SK-N-SH treated with all-trans-retinoic acid at 6 μM for 48 hours (cell line): ENCODE data around the gene NEK11.

Experiments
- ATAC-seq: fragments of 200-7000 bp; cut with Tn5 transposase; 3 replicates; pipeline ENCODE4 v1.9.1; 2020; ENCODE audit warnings: mild to moderate bottlenecking, moderate library complexity
- ARNTL ChIP-seq: fragments of 450-650 bp; formaldehyde crosslinking; IDR thresholded peaks from 2 replicates; pipeline ENCODE4 v1.5.0; 2020; ENCODE audit warnings: low read depth, mild to moderate bottlenecking, moderate library complexity, borderline replicate concordance
- BACH2 ChIP-seq: fragments of 250-450 bp; sonication (Bioruptor Pico); IDR thresholded peaks from 2 replicates; pipeline ENCODE4 v1.9.0; 2021; ENCODE audit warnings: mild to moderate bottlenecking, borderline replicate concordance
- CSDC2 ChIP-seq: fragments of 250-450 bp; sonication (Bioruptor Pico); IDR thresholded peaks from 2 replicates; pipeline ENCODE4 v1.5.0; 2020; ENCODE audit warnings: mild to moderate bottlenecking, moderate library complexity
- ESRRG ChIP-seq: fragments of 250-450 bp; sonication (Bioruptor Pico); IDR thresholded peaks from 2 replicates; pipeline ENCODE4 v1.6.1; 2021; ENCODE audit warnings: mild to moderate bottlenecking
- GLIS3 ChIP-seq: fragments of 250-450 bp; sonication (Bioruptor Pico); IDR thresholded peaks from 2 replicates; pipeline ENCODE4 v1.5.0; 2020; ENCODE audit warnings: mild to moderate bottlenecking, moderate library complexity
- ISL1 ChIP-seq: fragments of 250-450 bp; sonication (Bioruptor Pico); IDR thresholded peaks from 2 replicates; pipeline ENCODE4 v2.1.2; 2022; ENCODE audit warnings: mild to moderate bottlenecking, moderate library complexity
- OSR1 ChIP-seq: fragments of 250-450 bp; sonication (Bioruptor Pico); IDR thresholded peaks from 2 replicates; pipeline ENCODE4 v1.8.0; 2022; ENCODE audit warnings: moderate library complexity, mild to moderate bottlenecking, inconsistent platforms
- RARB ChIP-seq: fragments of 250-450 bp; sonication (Bioruptor Pico); IDR thresholded peaks from 2 replicates; pipeline ENCODE4 v1.8.0; 2021; ENCODE audit warnings: mild to moderate bottlenecking, moderate library complexity
- TCF4 ChIP-seq: fragments of 250-450 bp; sonication (Bioruptor Pico); IDR thresholded peaks from 2 replicates; pipeline ENCODE4 v1.8.0; 2021; ENCODE audit warnings: mild to moderate bottlenecking, moderate library complexity, borderline replicate concordance
- TOX ChIP-seq: fragments of 250-450 bp; sonication (Bioruptor Pico); IDR thresholded peaks from 2 replicates; pipeline ENCODE4 v1.8.0; 2021; ENCODE audit warnings: mild to moderate bottlenecking, moderate library complexity, borderline replicate concordance
- ZFP3 ChIP-seq: fragments of 250-450 bp; sonication (Bioruptor Pico); IDR thresholded peaks from 2 replicates; pipeline ENCODE4 v1.5.0; 2020; ENCODE audit warnings: mild to moderate bottlenecking, moderate library complexity
- ZFP30 ChIP-seq: fragments of 450-650 bp; formaldehyde crosslinking; IDR thresholded peaks from 2 replicates; pipeline ENCODE4 v1.5.0; 2022; ENCODE audit warnings: mild to moderate bottlenecking, moderate library complexity
- ZNF565 ChIP-seq: fragments of 450-650 bp; formaldehyde crosslinking; conservative IDR thresholded peaks from 2 replicates; pipeline ENCODE4 v1.5.0; 2020; ENCODE audit warnings: low read depth, mild to moderate bottlenecking, moderate library complexity
- ZNF8 ChIP-seq: fragments of 450-650 bp; formaldehyde crosslinking; IDR thresholded peaks from 2 replicates; pipeline ENCODE4 v1.5.0; 2020; ENCODE audit warnings: mild to moderate bottlenecking, moderate library complexity
- TF ChIP-seq, protein P1 (sequence below): fragments of 250-450 bp; sonication (Bioruptor Pico); IDR thresholded peaks from 2 replicates; pipeline ENCODE4 v1.8.0; 2021; ENCODE audit warnings: low read depth, mild to moderate bottlenecking, moderate library complexity, borderline replicate concordance
- TF ChIP-seq, protein P2 (sequence below): fragments of 250-450 bp; sonication (Bioruptor Pico); IDR thresholded peaks from 2 replicates; pipeline ENCODE4 v1.5.0; 2020; ENCODE audit warnings: mild to moderate bottlenecking, moderate library complexity
- TF ChIP-seq, protein P3 (sequence below): fragments of 250-450 bp; sonication (Bioruptor Pico); IDR thresholded peaks from 2 replicates; pipeline ENCODE4 v1.5.1; 2020; ENCODE audit warnings: low read depth, mild to moderate bottlenecking, moderate library complexity
- TF ChIP-seq, protein P4 (sequence below): fragments of 250-450 bp; sonication (Bioruptor Pico); IDR thresholded peaks from 2 replicates; pipeline ENCODE4 v1.8.0; 2020; ENCODE audit warnings: mild to moderate bottlenecking, moderate library complexity, borderline replicate concordance

The NEK11 gene

DNA sequence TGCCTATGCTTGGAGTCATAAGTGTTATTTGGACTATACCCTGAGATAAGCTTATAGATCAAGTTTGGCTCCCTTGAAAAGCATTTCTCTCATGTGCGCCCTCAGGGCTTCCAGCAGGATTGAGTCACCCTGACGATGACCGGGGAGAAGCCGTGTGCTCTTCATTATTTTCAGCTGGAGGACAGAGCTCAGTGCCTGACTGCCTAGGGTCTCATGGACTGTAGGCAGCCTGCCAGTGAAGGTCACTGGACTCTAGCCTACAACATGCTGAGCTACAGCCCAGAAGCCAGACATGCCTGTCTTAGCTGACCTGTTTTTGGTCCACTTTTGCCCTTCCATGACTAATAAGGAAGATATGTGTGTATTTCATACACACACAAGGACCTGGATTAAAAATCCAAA, 323.3 kb downstream of the NEK11 start:
- ATAC-seq = peak; percentile 86
- TF ChIP-seq TCF4 (CRISPR knock-in tag) (no peak), ZFP3 (CRISPR knock-in tag) (0 out of 2 replicates have a peak, but pooled peaks have one; percentile 24)
- TF ChIP-seq, all 23 proteins: peak for 1

DNA sequence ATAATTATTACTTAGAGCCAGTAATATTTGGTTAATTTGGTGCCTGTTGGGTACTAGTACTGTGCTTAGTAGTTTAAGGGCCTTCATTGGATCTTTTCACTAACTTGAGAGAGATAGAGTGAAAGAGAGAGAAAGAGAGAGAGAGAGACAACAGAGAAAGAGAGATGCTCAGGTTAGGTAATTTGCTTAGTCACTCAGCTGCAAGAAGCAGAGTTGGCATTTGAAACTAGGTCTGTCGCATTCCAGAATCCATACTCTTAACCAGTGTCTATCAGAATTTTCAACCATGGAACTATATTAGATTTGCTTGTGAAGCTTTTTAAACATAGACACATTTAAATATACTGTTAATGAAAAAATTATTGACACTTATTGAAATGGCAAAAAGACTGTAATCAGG, 323.8 kb downstream of the NEK11 start:
- peak; percentile 54 for ATAC-seq
- TF ChIP-seq ZNF565 (CRISPR knock-in tag) (no peak), ARNTL (no peak), ZFP3 (CRISPR knock-in tag) (no peak), OSR1 (CRISPR knock-in tag) (no peak), BACH2 (CRISPR knock-in tag) (no peak), CSDC2 (CRISPR knock-in tag) (no peak)
- TF ChIP-seq, protein P1, sequence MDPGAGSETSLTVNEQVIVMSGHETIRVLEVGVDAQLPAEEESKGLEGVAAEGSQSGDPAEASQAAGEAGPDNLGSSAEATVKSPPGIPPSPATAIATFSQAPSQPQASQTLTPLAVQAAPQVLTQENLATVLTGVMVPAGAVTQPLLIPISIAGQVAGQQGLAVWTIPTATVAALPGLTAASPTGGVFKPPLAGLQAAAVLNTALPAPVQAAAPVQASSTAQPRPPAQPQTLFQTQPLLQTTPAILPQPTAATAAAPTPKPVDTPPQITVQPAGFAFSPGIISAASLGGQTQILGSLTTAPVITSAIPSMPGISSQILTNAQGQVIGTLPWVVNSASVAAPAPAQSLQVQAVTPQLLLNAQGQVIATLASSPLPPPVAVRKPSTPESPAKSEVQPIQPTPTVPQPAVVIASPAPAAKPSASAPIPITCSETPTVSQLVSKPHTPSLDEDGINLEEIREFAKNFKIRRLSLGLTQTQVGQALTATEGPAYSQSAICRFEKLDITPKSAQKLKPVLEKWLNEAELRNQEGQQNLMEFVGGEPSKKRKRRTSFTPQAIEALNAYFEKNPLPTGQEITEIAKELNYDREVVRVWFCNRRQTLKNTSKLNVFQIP (CRISPR knock-in tag) = no peak
- TF ChIP-seq, protein P2, sequence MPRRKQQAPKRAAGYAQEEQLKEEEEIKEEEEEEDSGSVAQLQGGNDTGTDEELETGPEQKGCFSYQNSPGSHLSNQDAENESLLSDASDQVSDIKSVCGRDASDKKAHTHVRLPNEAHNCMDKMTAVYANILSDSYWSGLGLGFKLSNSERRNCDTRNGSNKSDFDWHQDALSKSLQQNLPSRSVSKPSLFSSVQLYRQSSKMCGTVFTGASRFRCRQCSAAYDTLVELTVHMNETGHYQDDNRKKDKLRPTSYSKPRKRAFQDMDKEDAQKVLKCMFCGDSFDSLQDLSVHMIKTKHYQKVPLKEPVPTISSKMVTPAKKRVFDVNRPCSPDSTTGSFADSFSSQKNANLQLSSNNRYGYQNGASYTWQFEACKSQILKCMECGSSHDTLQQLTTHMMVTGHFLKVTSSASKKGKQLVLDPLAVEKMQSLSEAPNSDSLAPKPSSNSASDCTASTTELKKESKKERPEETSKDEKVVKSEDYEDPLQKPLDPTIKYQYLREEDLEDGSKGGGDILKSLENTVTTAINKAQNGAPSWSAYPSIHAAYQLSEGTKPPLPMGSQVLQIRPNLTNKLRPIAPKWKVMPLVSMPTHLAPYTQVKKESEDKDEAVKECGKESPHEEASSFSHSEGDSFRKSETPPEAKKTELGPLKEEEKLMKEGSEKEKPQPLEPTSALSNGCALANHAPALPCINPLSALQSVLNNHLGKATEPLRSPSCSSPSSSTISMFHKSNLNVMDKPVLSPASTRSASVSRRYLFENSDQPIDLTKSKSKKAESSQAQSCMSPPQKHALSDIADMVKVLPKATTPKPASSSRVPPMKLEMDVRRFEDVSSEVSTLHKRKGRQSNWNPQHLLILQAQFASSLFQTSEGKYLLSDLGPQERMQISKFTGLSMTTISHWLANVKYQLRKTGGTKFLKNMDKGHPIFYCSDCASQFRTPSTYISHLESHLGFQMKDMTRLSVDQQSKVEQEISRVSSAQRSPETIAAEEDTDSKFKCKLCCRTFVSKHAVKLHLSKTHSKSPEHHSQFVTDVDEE (CRISPR knock-in tag) = no peak
- TF ChIP-seq, protein P3, sequence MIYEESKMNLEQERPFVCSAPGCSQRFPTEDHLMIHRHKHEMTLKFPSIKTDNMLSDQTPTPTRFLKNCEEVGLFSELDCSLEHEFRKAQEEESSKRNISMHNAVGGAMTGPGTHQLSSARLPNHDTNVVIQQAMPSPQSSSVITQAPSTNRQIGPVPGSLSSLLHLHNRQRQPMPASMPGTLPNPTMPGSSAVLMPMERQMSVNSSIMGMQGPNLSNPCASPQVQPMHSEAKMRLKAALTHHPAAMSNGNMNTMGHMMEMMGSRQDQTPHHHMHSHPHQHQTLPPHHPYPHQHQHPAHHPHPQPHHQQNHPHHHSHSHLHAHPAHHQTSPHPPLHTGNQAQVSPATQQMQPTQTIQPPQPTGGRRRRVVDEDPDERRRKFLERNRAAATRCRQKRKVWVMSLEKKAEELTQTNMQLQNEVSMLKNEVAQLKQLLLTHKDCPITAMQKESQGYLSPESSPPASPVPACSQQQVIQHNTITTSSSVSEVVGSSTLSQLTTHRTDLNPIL (CRISPR knock-in tag) = no peak
- TF ChIP-seq, all 23 proteins: peak for 0

DNA sequence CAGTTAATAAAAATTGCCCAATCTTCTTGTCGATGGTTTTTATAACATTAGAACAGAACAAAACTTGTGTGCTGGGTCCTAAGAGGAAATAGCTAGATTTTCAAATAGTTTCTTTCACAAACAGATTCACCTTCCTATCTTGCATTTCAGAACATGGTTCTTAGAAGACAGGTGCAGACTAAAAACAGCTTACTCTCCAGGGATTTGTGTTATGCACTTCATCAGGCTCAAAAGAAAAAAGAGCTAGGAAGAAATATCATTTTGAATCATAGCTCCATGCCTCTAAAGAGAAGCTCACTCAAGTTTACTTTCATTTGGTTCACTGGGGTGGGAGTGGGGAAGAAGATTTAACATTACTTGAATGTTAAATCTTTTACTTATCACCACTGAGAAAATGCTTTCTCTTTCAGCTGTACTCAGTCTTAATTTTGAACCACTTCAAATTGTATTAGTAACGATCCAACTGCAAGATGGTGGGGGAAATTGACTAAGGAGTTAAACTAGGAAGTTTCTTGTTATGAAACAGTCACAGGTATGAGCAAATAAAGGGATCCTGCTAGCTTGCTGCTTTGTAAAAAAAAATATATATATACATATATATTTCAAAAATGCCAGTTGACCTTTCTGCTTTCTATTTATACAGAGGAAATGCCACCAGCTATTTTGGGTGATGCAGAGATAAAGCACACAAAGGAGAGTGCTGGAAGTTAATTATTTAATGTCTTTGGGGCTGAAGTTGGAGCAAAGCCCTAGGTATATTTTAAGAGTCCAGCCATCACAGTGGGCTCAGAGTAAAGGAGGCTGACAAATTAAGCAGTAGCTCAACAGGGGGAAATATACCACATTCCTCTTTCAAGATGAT, 326.6 kb downstream of the NEK11 start:
- TF ChIP-seq ZFP30 (CRISPR knock-in tag) (no peak), TOX (no peak), RARB (CRISPR knock-in tag) (no peak), ESRRG (no peak), ISL1 (CRISPR knock-in tag) (no peak), GLIS3 (no peak), ZNF8 (CRISPR knock-in tag) (no peak)
- TF ChIP-seq, protein P4, sequence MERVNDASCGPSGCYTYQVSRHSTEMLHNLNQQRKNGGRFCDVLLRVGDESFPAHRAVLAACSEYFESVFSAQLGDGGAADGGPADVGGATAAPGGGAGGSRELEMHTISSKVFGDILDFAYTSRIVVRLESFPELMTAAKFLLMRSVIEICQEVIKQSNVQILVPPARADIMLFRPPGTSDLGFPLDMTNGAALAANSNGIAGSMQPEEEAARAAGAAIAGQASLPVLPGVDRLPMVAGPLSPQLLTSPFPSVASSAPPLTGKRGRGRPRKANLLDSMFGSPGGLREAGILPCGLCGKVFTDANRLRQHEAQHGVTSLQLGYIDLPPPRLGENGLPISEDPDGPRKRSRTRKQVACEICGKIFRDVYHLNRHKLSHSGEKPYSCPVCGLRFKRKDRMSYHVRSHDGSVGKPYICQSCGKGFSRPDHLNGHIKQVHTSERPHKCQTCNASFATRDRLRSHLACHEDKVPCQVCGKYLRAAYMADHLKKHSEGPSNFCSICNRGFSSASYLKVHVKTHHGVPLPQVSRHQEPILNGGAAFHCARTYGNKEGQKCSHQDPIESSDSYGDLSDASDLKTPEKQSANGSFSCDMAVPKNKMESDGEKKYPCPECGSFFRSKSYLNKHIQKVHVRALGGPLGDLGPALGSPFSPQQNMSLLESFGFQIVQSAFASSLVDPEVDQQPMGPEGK (CRISPR knock-in tag) = no peak
- TF ChIP-seq, protein P3 (CRISPR knock-in tag) = no peak
- TF ChIP-seq, protein P1 (CRISPR knock-in tag) = no peak
- TF ChIP-seq, all 23 proteins: peak for 0
- no peak for ATAC-seq
